Measurements from ENCODE around the gene EWSR1. TPM values are rescaled to one million over a fixed set of nuclear protein-coding genes. Genes with fewer than 3 reads are reported as not detected.

The EWSR1 gene
- total RNA-seq, 2 donors from 2014 or later = 109 to 175 TPM

DNA sequence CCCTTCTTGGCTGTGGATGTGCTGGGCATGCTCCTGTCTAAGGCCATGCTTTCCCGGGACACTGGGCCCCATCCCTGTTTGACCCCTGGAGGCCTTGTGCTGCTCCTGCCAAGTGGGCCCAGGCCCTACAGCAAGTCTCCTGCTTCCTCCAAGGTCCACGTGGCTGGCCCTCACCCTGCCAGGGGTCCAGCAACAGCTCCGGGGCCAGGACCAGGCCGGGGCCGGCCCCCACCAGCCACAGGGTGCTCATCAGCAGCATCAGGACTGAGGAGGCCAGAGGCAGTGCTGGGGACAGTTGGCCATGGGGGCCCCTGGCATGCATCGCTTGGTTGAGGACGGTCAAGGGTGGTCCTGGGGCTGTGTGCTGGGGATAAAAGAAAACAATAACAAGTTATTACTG is 2.8 kb upstream of the EWSR1 start:
- no peak for ATAC-seq
- intact Hi-C loops (cut with DNase I) = no loop called here
- DNase-seq = no peak

DNA sequence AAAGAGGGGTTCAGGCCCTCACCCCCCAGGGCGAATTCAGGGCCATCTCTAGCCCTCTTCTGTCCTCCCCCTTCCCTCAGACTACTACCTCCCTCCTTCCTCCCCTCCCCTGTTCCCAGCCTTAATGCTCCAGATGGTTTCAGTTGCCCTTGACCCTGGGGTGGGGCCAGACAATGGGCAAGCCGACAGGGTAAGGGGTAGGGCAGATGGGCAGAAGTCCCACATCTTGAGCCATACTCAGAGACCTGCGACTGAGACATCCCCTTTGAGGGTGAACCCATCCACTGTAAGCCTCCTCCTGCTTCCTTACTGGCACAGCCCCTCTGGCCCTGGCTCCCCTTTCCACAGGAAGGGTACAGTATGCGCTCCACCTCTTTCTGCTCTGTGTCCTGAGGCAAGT is 2.1 kb upstream of the EWSR1 start:
- DNase-seq (no peak), ATAC-seq (no peak)
- intact Hi-C loops (cut with DNase I) = no loop called here

- ATAC-seq (no peak), DNase-seq (no peak)
- intact Hi-C loops (cut with DNase I) = no loop called here
Observed at GRCh38 chr22:29266564-29267461, 1.3 kb upstream of the EWSR1 start.

GRCh38 chr22:29267462-29267857 is 608 bp upstream of the EWSR1 start:
- no peak for ATAC-seq
- intact Hi-C loops (cut with DNase I) = no loop called here
- no peak for DNase-seq

DNA sequence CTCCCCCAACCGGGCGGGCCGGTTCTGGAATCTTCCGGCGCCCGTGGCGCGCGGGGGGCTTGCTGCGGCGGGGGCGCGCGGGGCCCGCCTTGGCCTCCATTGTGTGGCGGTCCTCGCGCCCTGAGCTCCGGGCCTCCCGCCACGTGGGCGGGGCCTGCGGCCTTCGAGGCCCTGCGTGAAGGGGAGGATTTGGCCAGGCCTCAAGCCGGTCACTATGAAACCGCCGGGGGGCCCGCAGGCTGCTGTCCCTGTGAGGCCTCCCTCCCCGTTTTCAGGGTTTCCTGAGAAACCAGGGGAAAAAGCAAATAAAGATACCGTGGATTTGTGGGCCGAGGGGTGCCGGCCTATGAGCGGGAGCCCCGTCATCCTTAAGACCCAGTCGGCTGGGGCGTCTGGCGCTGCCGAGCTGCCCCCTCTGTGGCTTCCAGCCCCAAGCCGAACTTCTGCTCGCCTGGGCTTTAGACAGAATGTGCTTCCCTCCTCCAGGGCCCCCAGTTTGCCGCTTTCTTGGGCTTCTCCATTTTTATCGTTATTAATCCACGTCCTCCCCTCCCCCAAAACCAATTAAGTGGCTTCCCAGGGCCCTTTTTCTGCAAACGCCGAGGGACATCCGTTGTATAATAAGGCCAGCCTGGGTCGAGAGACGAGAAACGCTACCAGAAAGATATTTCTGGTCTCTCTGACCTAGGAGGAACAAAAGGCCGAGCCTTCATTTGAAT is 602 bp downstream of the EWSR1 start:
- DNase-seq (peak; percentile 82), ATAC-seq (peak; percentile 78 to 81)
- intact Hi-C loops (cut with DNase I) = no loop called here

- intact Hi-C loops (cut with DNase I) = no loop called here
- DNase-seq (no peak), ATAC-seq (no peak)
Observed at GRCh38 chr22:29269230-29269604, 1.1 kb downstream of the EWSR1 start.

GRCh38 chr22:29269731-29270474 is 1.8 kb downstream of the EWSR1 start:
- ATAC-seq (no peak), DNase-seq (no peak)
- intact Hi-C loops (cut with DNase I) = loop anchor here in 1 of 2 donors (5.0 kb wide), 1 partner anchor 37 kb away; the partner anchor contains the start of gene GAS2L1

DNA sequence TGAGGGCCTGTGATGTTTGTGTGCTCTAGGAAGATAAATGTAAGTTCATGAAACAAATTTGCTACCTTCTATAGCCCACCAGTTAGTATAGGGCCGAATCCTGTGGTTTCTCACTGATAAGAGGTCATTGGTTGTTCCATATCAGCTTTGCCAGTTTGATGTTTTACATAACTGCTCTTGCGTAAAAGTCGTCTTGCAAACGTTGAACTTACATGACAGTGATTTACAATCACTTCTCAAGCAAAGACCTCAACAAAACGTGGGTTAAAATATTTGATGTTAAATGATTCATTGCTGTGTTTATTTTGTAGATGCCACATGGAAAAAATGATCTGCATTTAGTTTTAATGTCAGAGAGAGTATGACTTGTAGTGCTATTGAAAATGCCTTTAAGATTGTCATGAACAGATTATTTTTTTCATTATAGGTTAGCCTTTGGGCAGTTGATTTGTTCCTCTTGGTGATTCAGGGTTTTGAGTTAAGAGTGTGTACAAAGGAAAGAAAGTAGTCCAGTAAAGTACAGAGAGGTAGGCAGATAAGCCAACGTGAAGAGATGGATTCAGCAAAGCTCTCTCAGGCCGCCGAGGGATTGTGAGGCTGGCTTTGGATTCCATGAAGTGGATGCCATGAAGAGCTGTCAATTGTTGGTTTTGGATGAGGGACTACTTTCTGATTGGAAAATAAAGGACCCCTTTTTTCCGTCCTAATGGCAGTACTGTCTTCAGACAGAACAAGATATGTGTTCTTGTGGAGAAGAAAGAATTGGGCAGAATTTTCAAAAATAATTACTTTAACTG is 2.6 kb downstream of the EWSR1 start:
- intact Hi-C loops (cut with DNase I) = loop anchor here in 1 of 2 donors (5.0 kb wide), 1 partner anchor 37 kb away; the partner anchor contains the start of gene GAS2L1
- DNase-seq = no peak
- no peak for ATAC-seq

DNA sequence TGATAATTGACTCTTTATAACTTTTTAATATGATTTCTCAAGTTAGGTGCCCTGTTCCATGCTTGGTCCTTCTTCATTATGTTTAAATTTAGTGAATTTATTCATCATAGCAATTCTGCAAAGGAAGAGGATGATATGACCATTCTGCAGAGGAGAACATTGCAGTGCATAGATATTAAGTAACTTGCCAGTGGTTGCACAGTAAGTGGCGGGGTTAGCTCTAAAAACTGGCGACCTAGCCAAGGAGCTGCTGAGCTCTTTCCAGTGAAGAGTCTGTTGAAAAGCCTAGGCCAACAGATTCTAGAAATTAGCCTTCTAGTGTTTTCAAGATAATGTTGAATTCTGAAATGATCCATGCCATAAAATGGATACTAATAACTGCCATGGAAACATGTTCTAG is 4.6 kb downstream of the EWSR1 start:
- intact Hi-C loops (cut with DNase I) = loop anchor here in 1 of 2 donors (5.0 kb wide), 1 partner anchor 35 kb away; the partner anchor contains the start of gene GAS2L1
- DNase-seq (no peak), ATAC-seq (no peak)

GRCh38 chr22:29275167-29275566 is 7.1 kb downstream of the EWSR1 start:
- ATAC-seq (no peak), DNase-seq (no peak)
- intact Hi-C loops (cut with DNase I) = no loop called here

DNA sequence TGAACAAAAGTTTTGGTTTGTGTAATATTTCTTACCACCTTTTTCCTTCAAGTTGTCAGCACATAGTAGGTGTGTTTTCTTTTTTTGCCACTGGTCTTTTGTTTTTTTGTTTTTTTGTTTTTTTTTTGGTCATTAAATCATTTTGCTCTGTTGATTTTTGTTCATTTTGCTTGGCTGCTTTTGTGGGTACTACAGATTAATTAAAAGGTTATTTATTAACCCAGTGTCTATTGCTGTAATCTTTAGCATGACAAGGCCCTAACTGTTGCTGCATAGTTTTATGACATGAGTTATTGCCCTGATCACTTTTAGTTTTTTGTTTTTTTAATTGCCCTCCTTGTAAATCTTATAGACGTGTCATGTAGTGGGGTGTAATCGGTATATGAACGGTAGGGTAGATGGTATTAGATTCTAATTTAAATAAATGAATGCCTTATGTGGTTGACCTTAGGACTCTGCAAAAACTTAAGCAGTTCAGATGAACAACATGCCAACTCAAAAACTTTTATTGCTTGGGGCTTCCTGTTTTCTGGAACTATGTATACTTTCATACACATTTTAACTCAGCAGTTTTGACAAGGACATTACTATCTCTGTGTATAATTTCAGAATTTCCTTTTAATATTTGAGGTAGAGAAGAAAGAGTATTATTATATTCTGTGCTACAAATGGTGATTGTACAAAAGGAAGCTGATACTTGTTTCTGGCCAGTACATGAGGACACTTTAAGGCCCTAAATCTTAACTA is 7.9 kb downstream of the EWSR1 start:
- DNase-seq = no peak
- no peak for ATAC-seq
- intact Hi-C loops (cut with DNase I) = no loop called here

GRCh38 chr22:29277927-29278326 is 9.9 kb downstream of the EWSR1 start:
- DNase-seq = no peak
- intact Hi-C loops (cut with DNase I) = no loop called here
- ATAC-seq = no peak

DNA sequence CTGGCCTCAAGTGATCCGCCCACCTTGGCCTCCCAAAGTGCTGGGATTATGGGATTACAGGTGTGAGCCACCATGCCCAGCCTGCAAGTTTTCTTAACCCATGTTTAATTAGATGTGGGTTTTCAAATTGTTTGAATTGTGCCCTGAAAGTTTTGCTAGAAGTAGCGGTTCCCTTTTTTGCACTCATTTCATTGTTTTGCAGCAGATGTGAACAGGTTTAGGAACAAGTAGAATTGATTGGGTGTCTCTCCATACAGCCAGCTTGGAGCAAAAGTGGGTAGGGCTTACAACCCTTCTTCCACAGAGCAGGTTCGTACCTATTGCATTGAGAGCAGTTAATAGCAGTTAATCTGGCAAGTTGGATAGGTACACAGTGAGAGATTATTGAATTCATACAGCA is 16.1 kb downstream of the EWSR1 start:
- DNase-seq = no peak
- ATAC-seq = no peak
- intact Hi-C loops (cut with DNase I) = no loop called here

DNA sequence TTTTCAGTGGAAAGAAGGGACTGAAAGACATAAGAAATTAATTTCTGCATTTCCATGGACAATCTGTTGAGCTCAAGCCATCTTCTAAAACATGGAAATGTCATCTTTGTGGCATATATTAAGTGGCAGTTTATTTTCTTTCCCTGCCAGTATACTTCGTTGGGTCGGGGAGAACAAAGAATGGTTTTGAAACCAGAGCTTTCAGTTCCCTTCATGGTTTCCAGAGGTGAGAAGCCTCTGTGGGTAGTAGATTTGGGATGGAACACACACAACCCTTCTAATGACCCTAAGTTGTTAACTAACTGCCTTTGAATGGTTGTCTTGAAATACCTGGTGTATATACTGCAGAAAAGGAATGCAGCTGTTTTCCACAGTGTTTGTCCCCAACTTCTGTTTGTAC is 20.8 kb downstream of the EWSR1 start:
- ATAC-seq (no peak), DNase-seq (no peak)
- intact Hi-C loops (cut with DNase I) = no loop called here

GRCh38 chr22:29290061-29290460 is 22.0 kb downstream of the EWSR1 start:
- ATAC-seq = no peak

DNA sequence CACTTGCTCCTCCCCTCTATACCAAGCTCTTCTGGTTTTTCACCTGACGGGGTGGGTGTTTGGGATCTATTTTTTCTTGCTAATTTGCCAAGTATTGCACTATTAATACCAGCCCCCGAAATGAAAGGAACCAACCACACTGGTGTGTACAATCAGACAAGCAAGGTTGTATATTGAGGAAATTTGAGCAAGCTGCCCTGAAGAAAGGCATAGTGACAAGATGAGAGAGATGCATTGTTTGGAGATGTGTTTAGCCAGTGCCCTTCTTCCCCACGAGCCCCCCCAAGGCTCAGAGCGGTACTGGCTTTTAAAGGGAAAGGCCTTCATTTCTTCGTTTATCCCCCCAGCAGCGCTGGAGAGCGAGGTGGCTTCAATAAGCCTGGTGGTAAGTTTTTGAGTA is 23.1 kb downstream of the EWSR1 start:
- ATAC-seq (no peak), DNase-seq (no peak)
- intact Hi-C loops (cut with DNase I) = no loop called here

More at GRCh38 chr22:29290061-29290460, 22.0 kb downstream of the EWSR1 start:
- intact Hi-C loops (cut with DNase I) = no loop called here
- no peak for DNase-seq

GRCh38 chr22:29292379-29292778 is 24.3 kb downstream of the EWSR1 start:
- ATAC-seq (no peak), DNase-seq (no peak)
- intact Hi-C loops (cut with DNase I) = no loop called here

DNA sequence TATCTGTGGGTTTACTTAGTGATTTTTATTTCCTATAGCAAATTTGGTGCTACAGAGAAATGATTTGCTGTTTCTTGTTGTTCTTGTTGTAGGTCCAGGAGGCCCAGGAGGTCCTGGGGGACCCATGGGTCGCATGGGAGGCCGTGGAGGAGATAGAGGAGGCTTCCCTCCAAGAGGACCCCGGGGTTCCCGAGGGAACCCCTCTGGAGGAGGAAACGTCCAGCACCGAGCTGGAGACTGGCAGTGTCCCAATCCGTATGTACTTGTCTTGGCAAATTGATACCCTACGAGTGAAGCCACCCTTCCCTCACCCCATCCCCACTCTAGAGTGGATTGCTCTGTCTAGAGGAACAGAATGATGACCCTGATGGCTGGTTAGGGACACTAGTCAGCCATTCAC is 30.6 kb downstream of the EWSR1 start:
- intact Hi-C loops (cut with DNase I) = no loop called here
- DNase-seq = no peak
- no peak for ATAC-seq
